Motor neuron (in vitro differentiated cells): ENCODE data around the gene CGB3. TPM values are rescaled to one million over a fixed set of nuclear protein-coding genes. Genes with fewer than 3 reads are reported as not detected.
A peak's percentile ranks its signal among the peaks of the same experiment; 100 is the strongest.

Source experiments
- ATAC-seq, 8 experiments: fragments of 200-7000 bp; cut with Tn5 transposase; replicated peaks in 6 of 8; 2 replicates each; pipeline ENCODE4 v1.8.0; 2021; ENCODE audit warnings: mild to moderate bottlenecking in 8 of 8, moderate library complexity in 8 of 8
- H3K27ac ChIP-seq, 2 donors: fragments of 250-450 bp; sonication (Bioruptor Pico); 2 replicates each; pipeline ENCODE4 v1.9.0; 2021; ENCODE audit warnings: antibody characterized with exemption in 2 of 2, mild to moderate bottlenecking in 2 of 2, moderate library complexity in 1 of 2
- H3K4me1 ChIP-seq, 2 donors: fragments of 250-450 bp; sonication (Bioruptor Pico); replicated peaks in 1 of 2; 2 replicates each; pipeline ENCODE4 v1.6.1; 2021; ENCODE audit warnings: antibody characterized with exemption in 2 of 2, mild to moderate bottlenecking in 2 of 2, moderate library complexity in 1 of 2
- H3K4me3 ChIP-seq, 5 donors: fragments of 250-450 bp; sonication (Bioruptor Pico); 2 replicates each; pipeline ENCODE4 v1.9.0; 2021; ENCODE audit warnings: antibody characterized with exemption in 5 of 5, mild to moderate bottlenecking in 5 of 5, moderate library complexity in 4 of 5
- WGBS, 10 experiments: fragments of 450-650 bp; shearing (Covaris generic); methylation state at CpG; one replicate each; pipeline ENCODE4 v1.0.0; 2022; 5-methylcytosine and 5-hydroxymethylcytosine counted together
- in situ Hi-C, 9 experiments: fragments of 400-800 bp; cut with MboI; loops; one replicate each; pipeline ENCODE4 v1.15.0; 2021; ENCODE audit warnings: low sequenced_read_pairs in 9 of 9, low pct_unique_long_range_greater_than_20kb in 2 of 9; ENCODE audit not compliant: unreplicated experiment in 9 of 9
- total RNA-seq, 8 experiments: library from RNA; unstranded; fragments of 300-600 nt; gene quantifications; 2 replicates each; pipeline versions ENCODE4 v1.2.3 to v1.2.4, GENCODE V29; 2022

The CGB3 gene
- total RNA-seq, 8 experiments from 2014 or later, result 0.47 to 0.70 (median 0.49) TPM; not detected in 5

DNA sequence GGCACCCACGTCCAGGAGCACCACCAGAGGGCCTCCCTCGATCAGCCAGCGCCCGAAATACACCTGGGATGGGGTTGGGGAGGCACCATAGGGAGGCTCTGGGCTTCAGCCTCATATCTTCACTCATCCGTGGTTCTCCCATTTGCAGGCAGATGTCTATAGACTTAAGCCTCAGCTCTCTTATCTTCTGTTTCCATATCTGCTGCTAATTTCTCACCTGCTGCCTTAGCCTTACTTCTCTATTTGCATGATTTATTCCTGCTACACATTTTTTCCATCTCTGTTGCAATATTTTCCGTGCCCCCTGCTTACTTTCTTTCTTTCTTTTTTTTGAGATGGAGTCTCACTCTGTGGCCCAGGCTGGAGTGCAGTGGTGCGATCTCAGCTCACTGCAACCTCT is 36.8 kb downstream of the CGB3 start:
- peaks cover 8 to 9% of the 10 kb centered on the region in 2 donors for H3K4me1 ChIP-seq
- H3K27ac ChIP-seq, result no peak overlapping the region
- in situ Hi-C loops, result no loop called here
- H3K4me3 ChIP-seq, result no peak overlapping the region
- WGBS, 10 experiments, result 61 to 100% (median 87%) methylated on average over 1 to 6 of the region's 7 CpGs; no CpG with 5 or more reads in 1 of the 10 experiments
- ATAC-seq, result no peak

DNA sequence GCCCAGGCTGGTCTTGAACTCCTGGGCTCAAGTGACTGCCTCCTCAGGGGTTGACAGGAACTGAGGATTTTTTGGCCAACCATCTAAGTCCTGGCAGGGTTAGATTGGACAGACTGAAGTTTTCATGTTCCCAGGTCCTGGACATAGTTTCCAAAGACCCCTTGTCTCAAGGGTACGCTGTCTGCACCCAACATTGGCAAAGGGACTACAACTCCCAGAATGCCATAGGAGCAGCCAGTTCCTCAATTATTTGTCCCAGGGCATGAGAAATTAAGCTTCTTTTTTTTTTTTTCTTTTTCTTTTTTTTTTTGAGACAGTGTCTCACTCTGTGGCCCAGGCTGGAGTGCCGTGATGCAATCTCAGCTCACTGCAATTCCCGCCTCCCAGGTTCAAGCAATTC is 37.9 kb downstream of the CGB3 start:
- in situ Hi-C loops, result no loop called here

DNA sequence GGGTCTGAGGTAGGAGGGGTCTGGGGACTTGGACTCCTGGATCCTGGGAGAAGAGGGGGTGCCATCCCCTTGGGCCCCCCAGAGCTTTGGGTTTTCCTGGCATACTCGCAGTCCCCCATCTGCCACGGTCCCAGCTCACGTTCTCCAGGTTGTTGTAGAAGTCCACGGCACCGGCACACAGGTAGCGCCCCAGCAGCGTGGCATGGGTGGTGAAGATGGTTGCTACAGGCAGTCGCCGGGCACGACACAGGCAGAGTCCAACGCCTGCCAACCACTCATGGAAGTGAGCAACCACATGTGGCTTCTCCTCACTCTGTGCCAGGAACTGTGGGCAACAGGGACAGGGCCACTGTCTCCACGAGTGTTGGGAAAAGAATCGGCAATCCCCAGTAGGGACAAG is 38.4 kb downstream of the CGB3 start:
- Histone ChIP-seq H3K27ac (no peak overlapping the region), H3K4me1 (no peaks in the 10 kb centered on the region), H3K4me3 (no peak overlapping the region)
- peak in 1 of 8 experiments; percentile 3 for ATAC-seq
- in situ Hi-C loops, result no loop called here
- WGBS, 10 experiments, result 100% methylated on average over 1 of the region's 13 CpGs; no CpG with 5 or more reads in 9 of the 10 experiments

More for the DNA sequence above, 37.9 kb downstream of the CGB3 start:
- Histone ChIP-seq H3K27ac (no peak overlapping the region), H3K4me1 (no peaks in the 10 kb centered on the region), H3K4me3 (no peak overlapping the region)
- 92 to 100% (median 100%) methylated on average over 1 to 3 of the region's 3 CpGs; no CpG with 5 or more reads in 5 of the 10 experiments for WGBS, 10 experiments
- ATAC-seq, result no peak

DNA sequence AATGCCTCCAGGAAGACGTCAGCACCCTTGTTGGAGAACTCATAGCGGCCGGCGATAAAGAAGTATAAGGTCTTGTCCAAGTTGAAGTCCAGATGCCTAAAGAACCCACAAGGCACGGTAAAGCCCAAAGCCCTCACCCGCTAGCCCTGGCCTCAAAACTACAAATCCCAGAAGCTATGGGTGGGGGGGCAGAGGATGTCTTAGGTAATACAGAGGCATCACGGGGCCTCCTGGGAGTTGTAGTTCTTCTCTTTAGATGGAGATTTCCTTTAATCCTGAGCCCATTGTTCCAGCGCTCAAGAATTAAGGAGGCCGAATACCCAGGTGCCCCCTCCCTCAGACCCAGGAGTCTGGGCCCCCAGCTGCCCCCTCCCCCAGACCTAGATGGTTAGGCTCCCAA is 41.9 kb downstream of the CGB3 start:
- Histone ChIP-seq H3K4me1 (no peaks in the 10 kb centered on the region), H3K27ac (no peak overlapping the region), H3K4me3 (no peak overlapping the region)
- 80 to 100% (median 93%) methylated on average over 1 to 5 of the region's 9 CpGs; no CpG with 5 or more reads in 6 of the 10 experiments for WGBS, 10 experiments
- peak in 1 of 8 experiments; percentile 37 for ATAC-seq
- in situ Hi-C loops, result no loop called here

DNA sequence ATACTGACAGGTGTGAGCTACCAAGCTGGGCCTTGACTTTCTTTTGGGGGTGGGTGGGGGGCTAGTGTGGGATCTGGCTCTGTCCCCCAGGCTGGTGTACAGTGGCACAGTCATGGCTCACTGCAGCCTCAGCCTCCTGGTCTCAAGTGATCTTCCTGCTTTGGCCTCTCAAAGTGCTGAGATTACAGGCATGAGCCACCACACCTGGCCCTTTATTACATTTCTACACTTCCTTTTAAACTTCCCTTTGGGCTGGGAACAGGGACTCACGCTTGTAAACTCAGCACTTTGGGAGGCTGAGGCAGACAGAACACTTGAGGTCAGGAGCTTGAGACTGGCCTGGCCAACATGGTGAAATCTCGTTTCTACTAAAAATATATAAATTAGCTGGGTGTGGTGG is 47.1 kb downstream of the CGB3 start:
- WGBS, 10 experiments, result 100% methylated on average over 1 to 2 of the region's 2 CpGs; no CpG with 5 or more reads in 4 of the 10 experiments
- no peaks in the 10 kb centered on the region for H3K4me1 ChIP-seq
- in situ Hi-C loops, result loop anchor here in 1 of 9 experiments (10.0 kb wide), 1 partner anchor 182 kb away; no protein-coding TSS in a partner anchor
- no peak for ATAC-seq
- no peak overlapping the region for H3K4me3 ChIP-seq
- no peak overlapping the region for H3K27ac ChIP-seq

DNA sequence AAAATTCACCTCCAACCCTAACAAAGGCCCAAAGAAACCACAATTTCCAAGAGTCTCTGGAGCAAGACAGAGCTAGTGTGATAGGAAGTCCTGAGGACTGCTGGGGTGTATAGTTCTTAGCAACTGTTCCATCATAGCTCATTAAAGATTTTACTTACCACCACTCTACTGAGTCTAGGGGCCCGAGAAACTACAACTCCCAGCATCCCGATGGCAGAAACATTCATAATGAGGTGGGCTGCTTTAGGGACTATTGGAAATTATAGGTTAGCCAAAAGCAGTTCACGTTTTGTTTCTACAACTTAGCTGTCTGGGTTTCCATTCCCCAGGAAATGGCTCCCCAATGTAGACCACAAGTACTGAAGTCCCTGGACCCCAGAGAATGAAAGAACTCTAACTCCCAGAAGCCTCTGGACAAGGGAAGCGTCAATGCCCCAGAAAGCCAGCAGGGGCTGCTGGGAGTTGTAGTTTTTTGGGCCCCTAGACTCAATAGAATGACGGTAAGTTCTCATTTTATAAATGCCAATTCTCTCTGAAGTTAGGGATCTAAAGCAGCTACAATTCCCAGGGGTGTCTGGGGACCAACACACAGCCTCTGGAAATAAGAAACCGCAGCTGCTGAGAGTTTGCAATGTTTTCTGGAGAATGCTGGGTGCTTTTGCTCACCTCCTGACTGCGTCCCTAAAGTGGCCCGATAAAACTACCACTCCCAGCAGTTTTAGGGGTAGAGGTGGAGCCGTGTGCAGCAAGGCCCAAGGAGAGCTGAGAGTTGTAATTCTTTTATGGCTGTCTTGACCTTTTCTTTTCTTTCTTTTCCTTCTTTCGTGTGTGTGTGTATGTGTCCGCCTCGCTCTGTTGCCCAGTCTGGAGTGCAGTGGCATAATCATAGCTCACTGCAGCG is 47.9 kb downstream of the CGB3 start:
- ATAC-seq, result peak in 1 of 8 experiments; percentile 64

More for the DNA sequence above, 47.9 kb downstream of the CGB3 start:
- H3K4me3 ChIP-seq, result no peak overlapping the region
- no peak overlapping the region for H3K27ac ChIP-seq
- in situ Hi-C loops, result loop anchor here in 1 of 9 experiments (10.0 kb wide), 1 partner anchor 181 kb away; no protein-coding TSS in a partner anchor
- H3K4me1 ChIP-seq, result no peaks in the 10 kb centered on the region
- WGBS, 10 experiments, result 81 to 100% (median 86%) methylated on average over 2 to 10 of the region's 13 CpGs; no CpG with 5 or more reads in 2 of the 10 experiments

Other genes starting within 250 kb of the CGB3 start
- gene BCAT2, start 213.3 kb downstream of the CGB3 start, total RNA-seq, result 10 to 100 TPM; 26.6 to 49.8 (median 35.1) TPM
- gene HSD17B14, start 187.8 kb downstream of the CGB3 start, total RNA-seq, result 10 to 100 TPM in 2 of 8 experiments, 1 to 10 TPM in 6; 1.6 to 27.3 (median 5.4) TPM
- gene PLEKHA4, start 155.7 kb downstream of the CGB3 start, total RNA-seq, result 10 to 100 TPM in 3 of 8 experiments, 1 to 10 TPM in 4, under 1 TPM in 1; 0.33 to 30.8 (median 6.5) TPM
- 100 to 1,000 TPM in 1 of 8 experiments, 10 to 100 TPM in 7; 35.2 to 157 (median 68.6) TPM for gene PPP1R15A, start 151.9 kb downstream of the CGB3 start, total RNA-seq
- gene TULP2, start 125.6 kb downstream of the CGB3 start, total RNA-seq, result 1 to 10 TPM in 1 of 8 experiments, under 1 TPM in 1, not detected in 6; 0.52 to 2.2 TPM
- 100 to 1,000 TPM in 4 of 8 experiments, 10 to 100 TPM in 4; 60.2 to 309 (median 107) TPM for gene NUCB1, start 124.0 kb downstream of the CGB3 start, total RNA-seq
- gene DHDH, start 90.6 kb downstream of the CGB3 start, total RNA-seq, result under 1 TPM in 5 of 8 experiments, not detected in 3; 0.32 to 0.81 (median 0.50) TPM
- 100 to 1,000 TPM in 4 of 8 experiments, 10 to 100 TPM in 4; 36.9 to 172 (median 97.8) TPM for gene BAX, start 69.5 kb downstream of the CGB3 start, total RNA-seq
- gene FTL, start 59.0 kb downstream of the CGB3 start, total RNA-seq, result over 10,000 TPM in 1 of 8 experiments, 1,000 to 10,000 TPM in 7; 1,251 to 10,826 (median 2,578) TPM
- 10 to 100 TPM; 13.0 to 72.5 (median 18.3) TPM for gene GYS1, start 31.0 kb downstream of the CGB3 start, total RNA-seq
- gene RUVBL2, start 30.4 kb downstream of the CGB3 start, total RNA-seq, result 100 to 1,000 TPM; 113 to 181 (median 145) TPM
- gene LHB, start 7.2 kb downstream of the CGB3 start, total RNA-seq, result 1 to 10 TPM in 4 of 8 experiments, under 1 TPM in 1, not detected in 3; 0.88 to 2.9 (median 1.3) TPM
- not detected for gene CGB2, start 7.6 kb upstream of the CGB3 start, total RNA-seq
- gene CGB1, start 12.6 kb upstream of the CGB3 start, total RNA-seq, result not detected
- under 1 TPM in 1 of 8 experiments, not detected in 7; 0.76 TPM for gene CGB5, start 19.5 kb upstream of the CGB3 start, total RNA-seq
- gene CGB8, start 24.8 kb upstream of the CGB3 start, total RNA-seq, result under 1 TPM in 4 of 8 experiments, not detected in 4; 0.27 to 0.76 (median 0.33) TPM
- 1 to 10 TPM in 1 of 8 experiments, under 1 TPM in 6, not detected in 1; 0.11 to 1.0 (median 0.36) TPM for gene CGB7, start 33.4 kb upstream of the CGB3 start, total RNA-seq
- gene NTF4, start 40.5 kb upstream of the CGB3 start, total RNA-seq, result 1 to 10 TPM in 1 of 8 experiments, under 1 TPM in 1, not detected in 6; 0.52 to 1.0 TPM
- under 1 TPM in 7 of 8 experiments, not detected in 1; 0.05 to 0.62 (median 0.15) TPM for gene KCNA7, start 48.4 kb upstream of the CGB3 start, total RNA-seq
- 100 to 1,000 TPM; 101 to 312 (median 157) TPM for gene SNRNP70, start 61.1 kb upstream of the CGB3 start, total RNA-seq
- 10 to 100 TPM in 5 of 8 experiments, 1 to 10 TPM in 3; 2.0 to 65.1 (median 24.4) TPM for gene LIN7B, start 90.0 kb upstream of the CGB3 start, total RNA-seq
- gene C19orf73, start 94.8 kb upstream of the CGB3 start, total RNA-seq, result 1 to 10 TPM; 2.3 to 5.7 (median 3.4) TPM
- gene PPFIA3, start 95.2 kb upstream of the CGB3 start, total RNA-seq, result 10 to 100 TPM in 7 of 8 experiments, 1 to 10 TPM in 1; 4.7 to 52.5 (median 23.5) TPM
- gene HRC, start 131.1 kb upstream of the CGB3 start, total RNA-seq, result 10 to 100 TPM in 4 of 8 experiments, 1 to 10 TPM in 3, under 1 TPM in 1; 0.81 to 55.7 (median 12.3) TPM
- gene TRPM4, start 133.5 kb upstream of the CGB3 start, total RNA-seq, result 10 to 100 TPM in 7 of 8 experiments, 1 to 10 TPM in 1; 7.0 to 46.8 (median 16.4) TPM